Spleen (tissue), 7 donors: ENCODE results near the gene ACBD6.

Source experiments
- CTCF ChIP-seq, 11 experiments: fragments of 200-600 bp in 7 of 11; fragments of 450-650 bp in 4 of 11; sonication (generic) in 4 of 11; IDR thresholded peaks in 8 of 11; conservative IDR thresholded peaks in 3 of 11; 1 replicate in 7 of 11; 2 replicates in 4 of 11; pipeline versions ENCODE4 v1.4.0 to v1.8.0; 2016 to 2021; ENCODE audit warnings: antibody characterized with exemption in 11 of 11, inconsistent platforms in 4 of 11, mild to moderate bottlenecking in 1 of 11
- POLR2AphosphoS5 ChIP-seq, 3 donors: sonication (generic); formaldehyde crosslinking; IDR thresholded peaks; one replicate each; pipeline ENCODE4 v1.5.1; 2017; ENCODE audit warnings: antibody characterized with exemption in 3 of 3
- donor health status: DM: no; HTN: no; CAD: no; lungs with moderate emphysema.
- donor health status: DM: no; HTN: no; CAD: no.
- donor health status: DM: no; HTN: no; CAD: no.

GRCh38 chr1:180249725-180250498 lies 252.5 kb downstream of the ACBD6 start:
- no peak for TF ChIP-seq CTCF (IDR thresholded peaks at IDR 0.05 in 8 of 11, conservative IDR thresholded peaks at IDR 0.05 in 3 of 11)
- TF ChIP-seq POLR2AphosphoS5 (IDR thresholded peaks at IDR 0.05) = no peak
